ENCODE data around the gene CRYBG1. TPM values are rescaled to one million over a fixed set of nuclear protein-coding genes. Genes with fewer than 3 reads are reported as not detected.

CRYBG1 gene
- total and polyA plus RNA-seq, 2 of the 4 experiments (the other 2 are of a cell fraction), result 0.38 to 1.1 TPM

DNA sequence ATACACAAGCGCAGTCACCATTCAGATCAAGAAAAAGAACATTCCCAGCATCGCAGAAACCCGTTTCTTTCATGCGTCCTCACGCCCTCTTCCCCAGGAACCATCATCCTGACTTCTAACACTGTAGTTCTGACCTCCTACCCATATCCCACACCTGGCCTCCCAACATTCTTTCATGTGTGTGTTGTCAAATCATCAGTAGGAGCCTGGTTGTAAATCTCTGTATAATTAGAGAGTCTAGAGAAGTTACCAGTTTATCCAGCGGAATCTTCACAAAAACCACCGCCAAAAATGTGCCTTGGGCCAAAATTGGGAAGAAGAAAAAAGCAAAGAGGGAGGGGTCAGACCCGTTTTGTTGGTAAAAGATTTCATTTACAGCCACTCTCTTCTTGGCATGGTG, 177.1 kb downstream of the CRYBG1 start:
- intact Hi-C loops (cut with micrococcal nuclease) (no loop called here), dilution Hi-C loops (cut with HindIII; ENCODE audit: low sequenced_read_pairs, unreplicated experiment) (no loop called here), in situ Hi-C loops (cut with MboI; ENCODE audit: low sequenced_read_pairs) (no loop called here)
- no peaks in the 10 kb centered on the region for H4K20me1 ChIP-seq (ENCODE audit: insufficient read depth, low read length)
- H4K8ac ChIP-seq (ENCODE audit: low read depth in 2 of 2, low read length in 2 of 2), result no peak overlapping the region
- no peak overlapping the region for H2BK120ac ChIP-seq (ENCODE audit: low read depth, low read length)
- DNase-seq, result no peak
- no peak overlapping the region for H2BK20ac ChIP-seq (ENCODE audit: low read depth, low read length)
- H3K27ac ChIP-seq (ENCODE audit: insufficient read depth, low read length), result no peak overlapping the region
- TF ChIP-seq CEBPB (IDR thresholded peaks at IDR 0.05; ENCODE audit: low read depth, low read length) (no peak), RFX5 (IDR thresholded peaks at IDR 0.05; ENCODE audit: low read depth, low read length) (no peak)
- no peak overlapping the region for H3K56ac ChIP-seq (ENCODE audit: extremely low read depth, insufficient read depth, low read length)
- no peak overlapping the region for H2AFZ ChIP-seq (replicated peaks; ENCODE audit: low read length, poor library complexity)
- H2BK5ac ChIP-seq (ENCODE audit: low read depth, low read length, poor library complexity, severe bottlenecking), result no peak overlapping the region
- H3K14ac ChIP-seq (replicated peaks; ENCODE audit: low read depth, low read length), result no peak overlapping the region
- CTCF ChIA-PET, result interaction anchor here (1.0 kb wide), 1 partner anchor 25 kb away, joined by 3 read pairs; no protein-coding TSS in a partner anchor
- H2BK15ac ChIP-seq (ENCODE audit: low read depth, low read length), result 0 out of 3 replicates have a peak overlapping the region, but pooled peaks have one; percentile 72
- no peaks in the 10 kb centered on the region for H3K79me1 ChIP-seq (ENCODE audit: low read depth in 1 of 2, low read length in 2 of 2)
- no peak overlapping the region for H4K91ac ChIP-seq (ENCODE audit: insufficient read depth, low read depth, low read length)
- H3K9me1 ChIP-seq (ENCODE audit: insufficient read depth, low read length), result no peaks in the 10 kb centered on the region
- no peak overlapping the region for H3K18ac ChIP-seq (ENCODE audit: low read depth, low read length)
- H3K27me3 ChIP-seq (ENCODE audit: control insufficient read depth, insufficient read depth, low read length), result no peaks in the 10 kb centered on the region
- H3K9me3 ChIP-seq (ENCODE audit: control insufficient read depth, insufficient read depth, low read length), result no peaks in the 10 kb centered on the region
- peak overlapping the region; percentile 68; the same call in 1 of the 2 replicates for H2AK5ac ChIP-seq (ENCODE audit: low read depth, low read length)
- no peak overlapping the region for H2AK9ac ChIP-seq (replicated peaks; ENCODE audit: low read depth, low read length, poor library complexity)
- WGBS, 2 experiments (ENCODE audit: extremely low coverage in 2 of 2, insufficient read length in 1 of 2), result no CpG with 5 or more reads among the region's 8 CpGs
- no peak overlapping the region for H3K23ac ChIP-seq (ENCODE audit: low read depth, low read length)
- H3K4me1 ChIP-seq (ENCODE audit: control insufficient read depth, insufficient read depth, low read length), result peaks cover 2% of the 10 kb centered on the region
- ATAC-seq (ENCODE audit: low read depth), result no peak
- BruUV-seq (replicated peaks), result no TSS peak
- no peak overlapping the region for H3K4me2 ChIP-seq (ENCODE audit: low read depth, low read length)
- no peak overlapping the region; the same call in 1 of the 2 replicates for H4K5ac ChIP-seq (ENCODE audit: low read depth, low read length)
- H3K9ac ChIP-seq (ENCODE audit: low read depth, low read length), result no peak overlapping the region
- POLR2A ChIA-PET (ENCODE audit: unreplicated experiment), result no interaction called here
- H3K36me3 ChIP-seq (ENCODE audit: control insufficient read depth, insufficient read depth, low read length), result no peaks in the 10 kb centered on the region
- no peak overlapping the region for H3K4me3 ChIP-seq (ENCODE audit: insufficient read depth, low read depth, low read length)
- H3K4ac ChIP-seq (ENCODE audit: low read depth, low read length), result no peak overlapping the region

All from IMR-90 (cell line).